ENCODE results near the gene PEX6.
A peak's percentile ranks its signal among the peaks of the same experiment; 100 is the strongest.
"Not testable (repeated sequence)": the region's sequence is repeated elsewhere in the genome, so short reads cannot be mapped to it uniquely, and the experiment has no call there.

Gene PEX6

DNA sequence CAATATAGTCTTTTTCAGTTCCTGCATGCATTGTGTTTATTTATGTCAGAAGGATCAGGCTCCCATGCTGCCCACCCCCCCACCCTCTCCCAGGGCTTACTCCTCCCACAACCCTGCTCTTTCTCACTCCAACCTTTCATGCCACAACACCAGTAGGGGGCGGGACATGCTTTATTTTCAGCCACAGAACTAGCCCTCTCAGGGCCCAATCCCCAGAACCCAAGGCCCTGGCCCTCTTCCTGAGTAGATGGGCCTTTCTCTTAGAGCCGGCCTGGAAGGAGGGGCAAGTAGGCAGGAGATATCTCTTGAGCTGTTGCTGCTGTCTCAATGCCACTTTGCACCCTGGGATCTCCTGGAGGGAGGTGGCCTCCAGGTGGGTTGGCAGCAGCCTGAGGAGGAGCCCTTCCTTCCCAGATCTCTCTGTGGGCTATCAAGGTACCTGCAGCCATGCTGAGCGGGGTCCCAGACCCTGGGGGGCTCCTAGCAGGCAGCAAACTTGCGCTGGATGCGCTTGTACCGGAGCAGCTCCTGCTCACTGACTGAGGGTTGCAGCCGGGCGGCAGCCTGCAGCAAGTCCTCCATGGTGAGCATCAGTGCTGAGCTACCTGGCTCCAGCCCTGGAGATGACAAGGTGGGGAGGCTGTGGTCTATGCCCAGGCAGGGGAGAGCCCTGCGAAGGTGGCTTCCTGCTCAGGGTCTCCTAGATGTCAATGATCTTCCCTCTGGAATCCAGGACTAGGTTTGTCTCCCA, 15.0 kb downstream of the PEX6 start:
- DNase-seq, result peak; percentile 59

DNA sequence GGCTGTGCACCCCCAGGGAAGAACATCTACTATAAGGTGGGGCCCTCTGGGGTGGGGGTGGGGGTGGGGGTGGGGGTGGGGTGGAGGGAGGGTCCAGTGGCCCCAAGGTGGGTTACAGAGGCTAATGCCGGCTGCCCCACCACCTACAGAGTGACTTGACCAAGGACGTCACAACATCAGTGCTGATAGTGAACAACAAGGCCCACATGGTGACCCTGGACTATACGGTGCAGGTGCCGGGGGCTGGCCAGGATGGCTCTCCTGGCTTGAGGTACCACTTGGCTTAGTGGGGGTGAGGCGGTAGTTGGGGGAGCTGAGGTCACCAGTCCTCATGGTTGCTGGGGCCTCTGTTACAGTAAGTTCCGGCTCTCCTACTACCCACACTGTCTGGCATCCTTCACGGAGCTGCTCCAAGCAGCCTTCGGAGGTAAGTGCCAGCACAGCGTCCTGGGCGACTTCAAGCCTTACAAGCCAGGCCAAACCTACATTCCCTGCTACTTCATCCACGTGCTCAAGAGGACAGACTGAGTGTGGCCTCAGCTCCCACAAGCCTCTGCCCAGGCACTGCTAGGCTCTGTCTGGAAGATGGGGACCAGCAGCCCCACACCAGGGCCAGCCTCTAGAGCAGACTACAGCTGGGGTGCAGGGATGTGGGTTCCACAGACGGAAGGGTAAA, 15.7 kb downstream of the PEX6 start:
- DNase-seq, result no peak

DNA sequence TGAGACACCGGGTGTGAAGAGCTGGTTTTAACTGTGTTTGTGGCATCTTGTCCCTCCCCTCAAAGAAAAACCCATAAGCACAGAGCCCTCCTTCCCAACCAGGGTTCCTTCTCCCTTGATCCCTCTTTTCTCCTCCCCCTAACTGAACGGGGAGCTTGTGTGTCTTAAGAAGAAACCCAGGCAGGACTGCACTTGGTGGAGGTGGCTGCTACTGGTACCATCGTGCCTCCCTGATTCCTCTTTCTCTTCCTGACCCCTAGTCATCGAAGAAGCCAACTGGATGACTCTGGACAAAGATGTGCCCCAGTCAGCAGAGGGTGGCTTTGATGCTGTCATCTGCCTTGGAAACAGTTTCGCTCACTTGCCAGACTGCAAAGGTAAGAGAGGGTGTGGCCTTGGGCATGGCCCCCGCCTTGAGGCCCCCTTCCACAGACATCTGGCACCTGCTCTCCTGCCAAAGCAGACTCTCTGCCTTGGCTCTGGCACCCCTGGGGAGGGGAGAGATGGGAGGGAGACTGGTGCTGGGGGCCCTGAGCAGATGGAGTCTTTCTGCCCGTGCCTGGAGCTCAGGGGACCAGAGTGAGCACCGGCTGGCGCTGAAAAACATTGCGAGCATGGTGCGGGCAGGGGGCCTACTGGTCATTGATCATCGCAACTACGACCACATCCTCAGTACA, 16.3 kb downstream of the PEX6 start:
- no peak for DNase-seq

DNA sequence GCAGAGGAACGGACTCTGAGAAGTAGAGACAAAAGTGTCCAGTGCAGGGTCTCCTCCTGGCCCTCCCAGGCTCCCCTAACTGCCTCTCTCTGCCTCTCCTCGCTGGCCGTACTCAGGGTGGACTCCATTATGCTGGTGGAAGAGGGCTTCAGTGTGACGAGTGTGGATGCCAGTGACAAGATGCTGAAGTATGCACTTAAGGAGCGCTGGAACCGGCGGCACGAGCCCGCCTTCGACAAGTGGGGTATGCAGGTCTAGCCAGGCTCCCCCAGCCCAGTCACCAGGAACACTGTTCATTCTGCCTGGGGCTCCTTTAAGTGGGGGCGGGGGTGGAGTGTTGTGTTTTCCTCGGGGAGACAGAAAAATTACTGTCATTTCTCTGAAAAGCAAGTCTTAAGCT, 16.9 kb downstream of the PEX6 start:
- no peak for DNase-seq

DNA sequence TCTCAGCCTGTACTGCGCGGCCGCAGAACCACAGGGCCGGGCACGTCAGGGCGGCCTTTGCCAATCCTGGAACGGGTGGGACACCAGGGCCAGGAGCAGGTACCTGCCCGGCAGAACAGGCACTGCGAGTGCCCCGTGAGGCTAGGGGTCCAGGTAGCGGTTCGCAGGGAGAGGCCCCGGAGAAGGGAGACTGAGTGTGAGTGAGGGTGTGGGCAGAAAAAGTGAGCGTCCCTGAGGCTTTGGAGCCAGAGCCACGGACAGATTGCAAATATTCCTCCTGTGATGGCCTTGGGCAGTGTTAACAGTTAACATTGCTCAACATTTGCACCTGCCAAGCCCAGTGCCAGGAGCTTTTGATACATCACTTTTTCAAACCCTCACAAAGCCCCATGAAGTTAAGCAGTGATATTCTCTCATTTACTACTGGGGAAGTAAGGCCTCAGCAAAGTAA, 17.9 kb downstream of the PEX6 start:
- no peak for DNase-seq

DNA sequence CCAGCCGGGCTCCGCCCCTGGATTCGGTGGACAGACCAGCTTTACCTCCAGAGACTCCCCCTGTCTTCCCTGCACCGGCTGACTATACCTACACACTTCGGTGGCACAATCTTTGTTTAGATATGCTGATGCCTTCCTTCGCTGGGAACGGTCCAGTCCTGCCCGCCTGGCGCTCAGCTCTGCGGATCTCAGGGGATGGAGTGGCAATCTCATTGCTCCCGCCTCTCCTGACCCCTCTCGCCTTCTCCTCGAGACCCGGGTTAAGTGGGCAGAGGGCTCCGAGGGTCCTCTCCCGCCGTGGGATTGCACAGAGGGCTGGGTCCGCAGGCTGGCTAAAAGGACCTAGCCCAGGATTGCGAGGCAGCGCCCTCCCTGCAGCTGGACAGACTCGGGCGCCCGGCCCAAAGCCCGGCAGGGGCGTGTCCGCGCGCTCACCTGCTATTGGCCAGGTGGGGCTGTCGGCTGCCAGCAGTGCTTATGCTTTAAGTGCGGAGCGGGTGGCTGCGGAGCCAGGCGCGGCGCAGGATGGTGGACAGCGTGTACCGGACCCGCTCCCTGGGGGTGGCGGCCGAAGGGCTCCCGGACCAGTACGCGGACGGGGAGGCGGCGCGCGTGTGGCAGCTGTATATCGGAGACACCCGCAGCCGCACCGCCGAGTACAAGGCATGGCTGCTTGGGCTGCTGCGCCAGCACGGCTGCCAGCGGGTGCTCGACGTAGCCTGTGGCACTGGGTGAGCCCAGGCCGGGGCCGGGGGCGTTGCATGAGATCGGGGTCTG, 18.6 kb downstream of the PEX6 start, which contains the start of gene GNMT:
Gene GNMT (plus strand): TSS at position 512 of the 777 bp plus-strand sequence. CDS start 14 bp downstream, at position 526.
- no peak for DNase-seq

DNA sequence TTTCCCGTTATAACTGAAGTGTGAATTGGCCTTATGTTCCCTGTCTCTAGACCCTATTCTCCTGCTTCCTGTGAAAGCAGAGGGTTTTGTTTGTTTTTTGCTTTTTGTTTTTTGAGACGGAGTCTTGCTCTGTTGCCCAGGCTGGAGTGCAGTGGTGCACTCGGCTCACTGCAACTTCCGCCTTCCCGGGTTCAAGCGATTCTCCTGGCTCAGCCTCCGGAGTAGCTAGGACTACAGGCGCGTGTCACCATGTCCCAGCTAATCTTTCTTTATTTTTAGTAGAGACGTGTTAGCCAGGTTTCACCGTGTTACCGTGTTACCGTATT, 19.1 kb downstream of the PEX6 start:
- no peak for DNase-seq

DNA sequence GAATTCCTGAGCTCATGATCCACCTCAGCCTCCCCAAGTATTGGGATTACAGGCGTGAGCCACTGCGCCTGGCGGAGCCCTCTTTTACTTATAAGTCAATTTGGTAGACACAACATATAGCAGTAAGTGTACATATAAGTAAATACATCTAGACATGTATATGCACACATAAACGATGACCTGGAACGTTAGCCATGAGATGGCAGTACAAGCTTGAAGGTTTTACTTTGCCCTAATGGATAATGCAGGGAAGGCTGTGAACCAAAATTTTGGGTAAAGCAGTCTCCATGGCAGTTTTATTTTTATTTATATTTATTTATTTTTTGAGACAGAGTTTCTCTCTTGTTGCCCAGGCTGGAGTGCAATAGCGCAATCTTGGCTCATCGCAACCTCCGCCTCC, 20.9 kb downstream of the PEX6 start:
- DNase-seq, result no peak

DNA sequence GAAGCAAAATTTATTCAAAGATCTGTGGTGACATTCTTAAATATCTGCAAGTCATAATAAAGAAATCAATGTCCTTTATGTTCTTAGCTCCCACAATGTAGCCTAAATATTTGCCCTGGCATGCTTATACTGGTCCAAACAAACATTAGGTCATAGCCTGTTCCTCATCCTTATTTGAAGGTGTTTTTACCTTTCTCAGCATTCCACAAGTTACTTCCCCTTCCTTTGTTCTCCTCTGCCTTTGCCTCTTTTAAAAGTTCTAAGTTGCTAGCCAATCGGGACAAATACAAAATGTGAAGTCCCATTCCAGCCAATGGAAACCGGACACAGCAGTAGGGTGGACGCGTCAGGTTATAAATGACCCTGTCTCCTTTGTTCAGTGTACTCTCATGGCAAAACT, 24.6 kb downstream of the PEX6 start:
- not testable (repeated sequence) for DNase-seq

DNA sequence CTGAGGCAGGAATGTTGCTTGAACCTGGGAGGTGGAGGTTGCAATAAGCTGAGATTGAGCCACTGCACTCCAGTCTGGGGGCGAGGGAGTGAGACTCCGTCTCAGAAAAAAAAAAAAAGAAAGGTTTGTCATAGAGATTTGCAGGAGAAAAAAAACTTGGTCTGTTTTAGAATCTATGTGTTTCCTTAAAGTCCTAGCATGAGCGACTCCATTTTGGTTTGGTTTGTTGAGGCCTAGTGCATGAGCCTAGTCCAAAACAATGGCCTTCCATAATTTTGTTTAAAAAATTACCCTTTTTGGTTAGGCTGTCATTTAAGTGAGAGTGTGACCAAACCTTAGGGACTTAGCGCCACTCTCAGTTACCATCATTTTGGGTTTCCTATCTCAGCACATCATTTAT, 26.6 kb downstream of the PEX6 start:
- DNase-seq, result no peak

DNA sequence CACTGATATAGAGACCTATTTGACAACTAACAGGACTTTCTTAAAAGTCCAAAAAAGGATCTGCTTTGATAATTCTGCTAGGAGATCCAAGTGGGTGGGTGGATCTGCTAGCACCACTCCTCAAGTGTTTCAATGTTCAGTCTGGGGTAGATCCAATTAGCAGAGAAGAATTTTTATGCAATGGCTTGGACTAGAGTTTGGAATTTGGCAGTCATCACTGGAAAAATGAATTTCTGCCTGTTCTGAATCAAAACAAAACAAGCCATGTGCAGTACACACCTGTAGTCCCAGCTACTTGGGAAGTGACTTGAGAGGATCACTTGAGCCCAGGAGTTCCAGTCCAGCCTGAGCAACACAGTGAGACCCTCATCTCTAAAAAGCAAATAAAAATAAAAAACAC, 31.0 kb downstream of the PEX6 start:
- DNase-seq, result no peak

DNA sequence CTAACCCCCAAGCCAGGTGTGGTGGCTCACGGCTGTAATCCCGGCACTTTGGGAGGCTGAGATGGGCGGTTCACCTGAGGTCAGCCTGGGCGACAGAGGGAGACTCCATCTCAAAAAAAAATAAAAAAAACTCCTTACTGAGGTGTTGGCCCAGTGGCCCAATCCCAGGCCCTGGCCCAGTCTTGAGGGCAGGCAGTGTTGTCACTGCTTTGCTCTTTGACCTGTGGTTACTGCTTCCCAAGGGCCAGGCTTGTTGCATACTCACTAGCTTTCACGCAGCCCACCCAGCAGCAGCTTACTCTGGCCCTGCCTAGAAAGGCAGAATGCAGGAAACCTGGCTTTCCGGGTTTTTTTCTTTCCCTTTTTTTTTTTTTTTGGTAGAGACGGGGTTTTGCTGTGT, 36.5 kb downstream of the PEX6 start:
- no peak for DNase-seq

DNA sequence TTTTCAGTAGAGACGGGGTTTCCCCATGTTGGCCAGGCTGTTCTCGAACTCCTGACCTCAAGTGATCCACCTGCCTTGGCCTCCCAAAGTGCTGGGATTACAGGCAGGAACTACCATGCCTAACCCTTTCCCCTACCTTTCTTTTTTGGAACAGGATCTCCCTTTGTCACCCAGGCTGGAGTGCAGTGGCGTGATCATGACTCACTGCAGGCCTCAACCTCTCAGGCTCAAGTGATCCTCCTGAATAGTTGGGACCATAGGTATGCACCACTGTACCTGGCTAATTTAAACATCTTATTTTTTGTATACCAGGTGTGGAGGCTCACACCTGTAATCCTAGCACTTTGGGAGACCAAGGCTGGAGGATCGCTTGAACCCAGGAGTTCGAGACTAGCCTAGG, 37.6 kb downstream of the PEX6 start:
- not testable (repeated sequence) for DNase-seq

DNA sequence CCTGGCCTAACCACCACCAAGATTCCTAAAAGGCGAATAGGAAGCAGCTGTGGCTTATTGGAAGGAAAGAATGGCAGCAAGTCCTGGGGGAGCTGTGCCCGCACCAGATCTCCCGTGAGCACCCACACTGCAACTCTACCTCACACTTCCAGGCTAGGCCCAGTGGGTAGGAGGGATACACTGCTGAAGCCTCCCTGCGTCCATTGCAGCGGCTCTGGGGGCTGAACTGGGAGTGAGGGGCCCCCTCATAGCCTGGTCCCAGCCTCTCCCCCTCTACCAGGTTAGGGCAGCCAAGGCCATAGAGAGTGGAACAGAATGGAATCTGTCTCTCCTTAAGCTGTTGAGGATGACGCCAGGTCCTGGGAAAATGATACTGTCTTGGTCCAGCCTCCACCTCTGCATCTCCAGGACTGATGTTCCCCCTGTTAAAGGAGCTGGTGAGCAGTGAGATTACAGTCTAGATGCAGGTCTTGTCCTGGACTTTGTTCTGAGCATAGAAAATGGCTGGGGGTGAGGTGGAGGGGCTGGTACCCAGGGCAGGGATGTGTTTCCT, 38.4 kb downstream of the PEX6 start:
- DNase-seq, result no peak

DNA sequence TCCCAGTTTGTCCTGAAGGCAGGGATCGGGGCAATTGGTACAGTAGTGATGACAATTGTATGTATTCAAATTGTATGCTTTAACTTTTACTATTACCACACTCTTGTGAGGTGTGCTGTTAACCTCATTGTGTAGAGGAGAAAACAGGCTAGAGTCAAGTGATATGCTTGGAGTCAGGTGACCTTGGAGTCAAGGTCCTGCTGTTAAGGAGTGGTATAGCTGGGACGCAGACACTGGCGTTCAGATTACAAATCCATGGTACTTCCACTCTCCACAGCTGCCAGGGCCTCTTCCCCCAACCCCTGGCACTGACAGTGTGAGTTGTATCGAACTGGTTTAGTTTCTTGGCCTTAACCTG, 39.2 kb downstream of the PEX6 start:
- DNase-seq, result no peak

DNA sequence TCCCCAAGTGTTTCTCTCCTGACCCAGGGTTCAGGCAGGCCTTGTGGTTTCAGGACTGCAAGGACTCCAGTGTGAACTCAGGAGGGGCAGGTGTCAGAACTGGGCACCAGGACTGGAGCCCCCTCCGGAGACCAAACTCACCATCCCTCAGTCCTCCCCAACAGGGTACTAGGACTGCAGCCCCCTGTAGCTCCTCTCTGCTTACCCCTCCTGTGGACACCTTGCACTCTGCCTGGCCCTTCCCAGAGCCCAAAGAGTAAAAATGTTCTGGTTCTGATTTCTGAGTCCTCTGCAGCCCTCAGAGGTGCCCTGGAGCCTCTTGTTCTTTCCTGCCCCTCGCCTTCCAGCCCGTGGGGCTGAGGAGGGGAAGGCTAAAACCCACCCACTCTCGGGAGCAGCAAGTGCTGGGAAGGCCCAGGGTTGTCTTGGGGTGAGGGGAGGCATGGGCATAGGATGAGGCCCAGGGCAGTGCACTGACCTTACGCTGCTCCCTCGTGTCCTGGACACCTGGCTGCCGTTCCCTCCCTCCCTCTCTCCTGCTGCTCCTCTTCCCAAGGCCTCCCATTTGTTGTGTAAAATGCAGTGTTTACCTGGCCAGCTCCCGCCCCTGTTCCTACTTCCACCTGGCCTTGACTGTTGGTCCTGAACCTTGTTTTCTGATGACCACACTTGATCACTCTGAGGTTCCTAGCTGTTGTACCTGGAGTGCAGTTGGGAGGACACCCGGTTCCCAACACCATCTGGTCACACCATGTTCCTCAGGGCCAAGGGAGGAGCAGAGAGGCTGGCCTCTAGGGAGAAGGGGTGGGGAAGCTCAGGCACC, 39.8 kb downstream of the PEX6 start:
- no peak for DNase-seq

DNA sequence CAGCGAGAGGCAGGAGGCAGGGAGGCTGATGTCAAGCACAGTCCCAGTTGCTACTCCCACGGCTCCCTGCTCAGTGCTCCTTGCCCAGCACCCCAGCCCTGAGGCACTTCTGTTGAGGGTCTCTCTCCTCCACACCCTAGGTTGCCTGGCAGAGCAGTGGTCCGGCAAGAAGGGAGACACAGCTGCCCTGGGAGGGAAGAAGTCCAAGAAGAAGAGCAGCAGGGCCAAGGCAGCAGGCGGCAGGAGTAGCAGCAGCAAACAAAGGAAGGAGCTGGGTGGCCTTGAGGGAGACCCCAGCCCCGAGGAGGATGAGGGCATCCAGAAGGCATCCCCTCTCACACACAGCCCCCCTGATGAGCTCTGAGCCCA, 40.6 kb downstream of the PEX6 start:
- DNase-seq, result no peak

DNA sequence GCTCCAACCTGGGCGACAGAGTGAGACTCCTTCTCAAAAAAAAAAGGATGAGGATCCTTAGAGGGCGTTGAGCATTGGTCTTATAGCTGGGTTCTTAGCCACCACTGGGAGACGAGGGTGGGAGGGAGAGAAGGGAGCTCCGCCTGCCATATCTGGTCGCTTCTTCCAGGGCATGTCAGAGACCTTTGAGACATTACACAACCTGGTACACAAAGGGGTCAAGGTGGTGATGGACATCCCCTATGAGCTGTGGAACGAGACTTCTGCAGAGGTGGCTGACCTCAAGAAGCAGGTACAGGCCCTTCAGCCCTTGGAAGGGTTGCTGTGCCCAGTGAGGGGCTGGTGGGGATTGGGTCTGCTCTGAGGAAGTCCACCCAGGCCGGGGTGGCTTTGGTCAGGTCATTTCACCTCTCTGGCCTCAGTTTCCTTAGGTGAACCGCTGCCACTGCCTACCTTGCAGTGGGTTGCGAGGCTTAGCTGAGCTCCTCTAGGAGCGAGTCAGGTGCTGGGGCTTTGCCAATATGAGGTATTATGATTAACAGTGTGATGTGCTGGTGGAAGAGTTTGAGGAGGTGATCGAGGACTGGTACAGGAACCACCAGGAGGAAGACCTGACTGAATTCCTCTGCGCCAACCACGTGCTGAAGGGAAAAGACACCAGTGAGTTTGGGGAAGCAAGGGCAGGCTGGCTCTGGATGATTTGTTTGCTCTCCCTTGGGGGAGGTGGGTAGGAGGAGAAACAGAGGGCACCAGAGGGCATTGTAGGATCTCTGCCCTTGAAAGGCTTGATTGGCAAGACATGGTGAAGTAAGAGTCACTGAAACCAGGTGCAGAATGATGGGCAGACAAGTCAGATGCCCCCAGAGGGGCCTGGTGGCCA, 41.2 kb downstream of the PEX6 start:
- no peak for DNase-seq

DNA sequence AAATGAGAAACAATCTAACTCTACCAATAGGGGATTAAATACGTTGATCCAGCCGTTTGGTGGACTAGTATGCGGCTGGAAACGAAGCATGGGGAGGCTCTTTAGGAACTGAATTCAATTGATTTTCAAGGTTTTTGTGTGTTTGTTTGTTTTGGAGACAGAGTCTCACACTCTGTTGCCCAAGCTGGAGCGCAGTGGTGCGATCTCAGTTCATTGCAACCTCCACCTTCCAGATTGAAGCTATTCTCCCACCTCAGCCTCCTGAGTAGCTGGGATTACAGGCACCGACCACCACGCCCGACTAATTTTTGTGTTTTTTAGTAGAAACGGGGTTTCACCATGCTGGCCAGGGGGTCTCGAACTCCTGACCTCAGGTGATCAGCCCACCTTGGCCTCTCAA, 42.6 kb downstream of the PEX6 start:
- no peak for DNase-seq

DNA sequence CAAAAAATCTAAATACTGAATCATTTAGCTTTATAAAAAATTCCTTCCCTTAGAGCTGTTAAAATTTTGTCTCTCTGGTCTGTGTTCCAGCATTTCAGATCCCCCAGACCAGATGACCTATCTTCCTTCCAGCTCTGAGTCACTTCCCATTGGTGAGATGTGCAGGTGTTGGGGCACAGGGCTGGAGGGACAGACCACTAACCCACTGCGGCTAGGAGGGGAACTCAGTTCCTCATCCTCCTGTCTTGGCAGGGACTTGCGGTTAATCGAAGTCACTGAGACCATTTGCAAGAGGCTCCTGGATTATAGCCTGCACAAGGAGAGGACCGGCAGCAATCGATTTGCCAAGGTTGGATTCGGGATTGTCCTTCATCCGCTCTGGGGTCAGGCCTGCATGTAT, 43.7 kb downstream of the PEX6 start:
- DNase-seq, result no peak

DNA sequence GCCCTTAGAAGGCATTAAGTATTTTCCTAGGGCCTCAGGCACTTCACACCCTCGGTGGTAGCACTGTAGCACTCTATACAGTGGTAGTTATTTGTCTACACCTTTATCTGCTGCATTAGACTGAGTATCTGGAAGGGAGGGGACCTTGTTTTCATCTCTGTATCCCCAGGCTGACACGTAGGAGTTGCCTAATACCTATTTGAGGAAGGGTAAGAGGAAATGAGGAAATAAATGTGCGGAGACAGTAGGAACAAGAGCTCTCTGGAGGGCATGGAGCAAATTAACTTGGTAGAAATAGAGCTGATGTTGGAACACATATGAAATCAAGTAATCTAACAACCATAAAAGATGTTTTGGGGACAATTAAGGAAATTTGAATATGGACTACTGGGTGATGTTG, 45.8 kb downstream of the PEX6 start:
- DNase-seq, result no peak

Measured in fibroblast of skin of back (primary cell).